HUES64 (cell line): ENCODE results near the gene HSD11B1.

Experiments
- H3K27ac ChIP-seq: 2 replicates; pipeline ENCODE4 v1.7.0; 2013; ENCODE audit warnings: low read depth, low read length, inconsistent platforms
- H3K27me3 ChIP-seq: 2 replicates; pipeline ENCODE4 v1.6.1; 2013; ENCODE audit warnings: mild to moderate bottlenecking, low read length; ENCODE audit not compliant: insufficient read depth
- H3K36me3 ChIP-seq: 2 replicates; pipeline ENCODE4 v1.6.1; 2013; ENCODE audit warnings: mild to moderate bottlenecking, low read length; ENCODE audit not compliant: insufficient read depth
- H3K4me1 ChIP-seq: 2 replicates; pipeline ENCODE4 v1.6.1; 2013; ENCODE audit warnings: mild to moderate bottlenecking, low read length, moderate library complexity; ENCODE audit not compliant: insufficient read depth
- H3K4me3 ChIP-seq: 2 replicates; pipeline ENCODE4 v1.5.1; 2013; ENCODE audit warnings: mild to moderate bottlenecking, low read length, moderate library complexity
- H3K9ac ChIP-seq: 2 replicates; pipeline ENCODE4 v1.6.1; 2013; ENCODE audit warnings: mild to moderate bottlenecking, low read depth, low read length
- H3K9me3 ChIP-seq: 2 replicates; pipeline ENCODE4 v1.6.1; 2013; ENCODE audit warnings: low read depth, low read length; ENCODE audit not compliant: insufficient read depth
- WGBS: fragments of 150-250, 120-280 bp; methylation state at CpG from one replicate; pipeline ENCODE4 v1.1.7; 2013; ENCODE audit warnings: missing lambda C conversion rate; 5-methylcytosine and 5-hydroxymethylcytosine counted together

The HSD11B1 gene

DNA sequence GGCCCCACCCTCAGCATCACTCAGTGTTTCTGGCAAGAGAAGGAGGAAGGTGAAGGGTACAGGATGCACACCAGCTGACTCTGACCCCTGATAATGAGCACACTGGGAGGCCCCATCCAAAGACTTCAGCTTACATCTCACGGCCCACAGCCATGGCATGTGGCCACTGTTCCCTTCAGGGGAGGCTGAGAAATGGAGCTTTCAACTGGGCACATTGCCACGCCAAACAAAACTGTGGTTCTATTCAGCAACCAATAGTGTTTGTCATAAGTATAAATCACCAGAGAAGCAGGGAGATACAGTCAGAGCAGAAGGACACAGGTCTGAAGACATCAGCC lies 38.5 kb downstream of the HSD11B1 start:
- H3K27me3 ChIP-seq: peaks cover 7% of the 10 kb centered on the region
- no peak overlapping the region for H3K9ac ChIP-seq
- no peaks in the 10 kb centered on the region for H3K36me3 ChIP-seq
- no peak overlapping the region for H3K27ac ChIP-seq
- WGBS: 88% methylated on average over 2 of the region's 2 CpGs
- H3K9me3 ChIP-seq: no peaks in the 10 kb centered on the region
- H3K4me1 ChIP-seq: peaks cover 2% of the 10 kb centered on the region
- no peak overlapping the region for H3K4me3 ChIP-seq

DNA sequence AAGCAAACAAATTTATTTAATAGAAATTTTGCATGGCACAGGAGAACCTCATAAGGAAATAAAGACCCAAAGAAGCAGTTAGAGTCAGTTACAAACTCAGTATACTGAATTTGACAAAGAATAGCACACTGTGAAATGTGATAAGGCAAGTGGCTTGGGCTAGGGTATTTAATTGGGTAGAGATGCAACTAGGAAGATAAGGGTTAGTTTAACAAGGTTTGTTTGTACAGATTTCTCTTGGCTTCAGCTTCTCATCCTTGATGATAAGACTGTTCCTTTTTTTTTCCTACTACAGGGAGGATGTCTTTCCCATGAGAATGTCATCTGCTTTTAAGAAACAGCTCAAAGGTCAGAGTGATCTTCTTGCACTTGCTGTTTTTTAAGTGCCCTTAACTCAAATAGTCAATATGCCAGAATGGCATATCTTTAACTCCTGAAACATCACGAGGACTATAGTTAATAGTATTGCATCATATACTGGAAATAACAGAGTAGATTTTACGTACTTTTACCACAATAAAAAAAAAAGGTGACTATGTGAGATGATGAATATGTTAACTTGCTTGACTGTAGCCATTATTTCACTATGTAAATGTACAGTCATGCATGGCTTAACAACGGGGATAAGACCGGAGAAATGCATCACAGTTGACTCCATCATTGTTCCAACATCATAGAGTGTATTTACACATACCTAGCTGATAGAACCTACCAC lies 42.0 kb downstream of the HSD11B1 start:
- Histone ChIP-seq H3K36me3 (no peaks in the 10 kb centered on the region), H3K27ac (no peak overlapping the region), H3K4me3 (no peak overlapping the region), H3K9me3 (no peaks in the 10 kb centered on the region), H3K27me3 (peaks cover 15% of the 10 kb centered on the region), H3K4me1 (peaks cover 13% of the 10 kb centered on the region), H3K9ac (no peak overlapping the region)
- 93% methylated on average over 2 of the region's 4 CpGs for WGBS

GRCh38 chr1:209747580-209748262 lies 43.1 kb downstream of the HSD11B1 start:
- no peaks in the 10 kb centered on the region for H3K9me3 ChIP-seq
- H3K27ac ChIP-seq: no peak overlapping the region
- 7% methylated on average over 37 of the region's 37 CpGs for WGBS
- peaks cover 15% of the 10 kb centered on the region for H3K27me3 ChIP-seq
- no peak overlapping the region for H3K9ac ChIP-seq
- peaks cover 13% of the 10 kb centered on the region for H3K4me1 ChIP-seq
- peak overlapping the region; percentile 37 for H3K4me3 ChIP-seq
- no peaks in the 10 kb centered on the region for H3K36me3 ChIP-seq

DNA sequence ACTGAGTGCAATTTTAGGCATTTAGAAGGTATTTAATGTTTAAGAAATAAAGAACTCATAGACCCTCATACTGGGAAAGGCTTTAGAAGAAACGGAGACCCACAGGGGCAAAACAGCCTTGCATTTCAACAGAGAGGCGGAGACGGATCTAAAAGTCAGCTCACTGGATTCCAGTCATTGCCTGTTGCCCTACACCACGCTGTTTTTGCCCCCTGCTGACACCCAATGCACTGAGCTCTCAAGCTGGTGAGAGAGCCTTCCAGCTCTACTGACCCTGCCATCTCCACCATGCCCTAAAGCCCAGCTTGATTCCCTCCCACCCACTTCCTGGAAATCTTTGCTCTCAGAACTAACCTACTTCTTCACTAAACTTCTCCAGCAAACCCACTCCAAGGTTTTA lies 44.0 kb downstream of the HSD11B1 start:
- Histone ChIP-seq H3K27ac (no peak overlapping the region), H3K9ac (no peak overlapping the region), H3K4me1 (peaks cover 13% of the 10 kb centered on the region), H3K27me3 (peaks cover 15% of the 10 kb centered on the region), H3K9me3 (no peaks in the 10 kb centered on the region), H3K36me3 (no peaks in the 10 kb centered on the region), H3K4me3 (no peak overlapping the region)
- WGBS: 28% methylated on average over 4 of the region's 4 CpGs

DNA sequence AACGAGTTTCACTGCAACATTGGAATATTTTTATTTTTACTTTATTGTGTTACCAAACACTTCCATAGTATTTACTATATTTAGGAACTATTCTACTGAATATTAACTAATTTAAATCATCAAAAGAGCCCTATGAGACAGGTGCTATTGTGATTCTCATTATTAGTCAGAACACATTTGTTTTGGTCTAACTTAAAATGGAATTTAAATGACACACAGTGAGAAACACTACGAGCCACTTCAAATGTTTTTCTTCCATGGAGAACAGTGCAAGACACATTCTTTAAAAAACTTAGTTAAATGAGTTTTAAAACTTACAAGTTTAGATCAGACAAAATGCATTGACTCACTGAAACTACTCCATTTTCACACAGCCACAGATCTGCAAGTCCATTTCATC lies 44.6 kb downstream of the HSD11B1 start:
- H3K36me3 ChIP-seq: no peaks in the 10 kb centered on the region
- H3K9me3 ChIP-seq: no peaks in the 10 kb centered on the region
- H3K4me3 ChIP-seq: no peak overlapping the region
- H3K4me1 ChIP-seq: peaks cover 13% of the 10 kb centered on the region
- peaks cover 15% of the 10 kb centered on the region for H3K27me3 ChIP-seq
- H3K27ac ChIP-seq: no peak overlapping the region
- WGBS: 89% methylated on average over 1 of the region's 2 CpGs
- H3K9ac ChIP-seq: no peak overlapping the region

GRCh38 chr1:209749670-209750323 lies 45.2 kb downstream of the HSD11B1 start:
- Histone ChIP-seq H3K27ac (no peak overlapping the region), H3K36me3 (no peaks in the 10 kb centered on the region), H3K9ac (no peak overlapping the region), H3K27me3 (peaks cover 15% of the 10 kb centered on the region), H3K9me3 (no peaks in the 10 kb centered on the region), H3K4me1 (peaks cover 13% of the 10 kb centered on the region), H3K4me3 (no peak overlapping the region)
- 92% methylated on average over 4 of the region's 6 CpGs for WGBS

DNA sequence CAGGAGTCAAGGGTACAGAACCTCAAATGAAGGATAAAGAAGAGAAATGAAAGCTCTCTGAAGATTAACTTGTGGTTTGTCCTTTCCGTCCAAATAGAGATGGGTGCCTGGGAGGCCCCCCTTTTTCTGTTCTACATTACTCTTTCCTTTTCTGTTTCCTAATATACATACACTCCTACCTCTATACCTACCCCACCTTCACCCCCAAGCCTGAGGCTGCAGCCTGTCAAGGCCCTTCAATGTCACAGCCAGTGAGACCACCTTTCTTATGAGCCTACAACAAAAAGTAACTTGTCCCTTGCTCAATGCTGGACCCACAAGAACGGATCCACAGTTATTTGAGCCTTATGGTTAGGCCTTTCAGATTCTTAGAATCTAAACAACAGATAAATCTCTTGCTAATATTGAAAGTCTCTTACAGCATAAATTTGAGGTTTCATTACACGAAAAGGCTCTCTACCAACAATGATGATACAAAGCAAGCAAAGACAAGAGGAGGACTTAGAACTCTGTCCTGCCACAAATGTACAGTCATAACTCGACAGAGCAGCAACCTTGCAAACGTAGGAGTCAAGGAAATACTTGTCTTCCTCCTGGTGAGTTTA lies 47.1 kb downstream of the HSD11B1 start:
- peaks cover 10% of the 10 kb centered on the region for H3K27me3 ChIP-seq
- H3K9ac ChIP-seq: no peak overlapping the region
- H3K4me3 ChIP-seq: no peak overlapping the region
- H3K27ac ChIP-seq: no peak overlapping the region
- peaks cover 13% of the 10 kb centered on the region for H3K4me1 ChIP-seq
- no peaks in the 10 kb centered on the region for H3K9me3 ChIP-seq
- 87% methylated on average over 5 of the region's 5 CpGs for whole genome bisulfite sequencing
- H3K36me3 ChIP-seq: no peaks in the 10 kb centered on the region

DNA sequence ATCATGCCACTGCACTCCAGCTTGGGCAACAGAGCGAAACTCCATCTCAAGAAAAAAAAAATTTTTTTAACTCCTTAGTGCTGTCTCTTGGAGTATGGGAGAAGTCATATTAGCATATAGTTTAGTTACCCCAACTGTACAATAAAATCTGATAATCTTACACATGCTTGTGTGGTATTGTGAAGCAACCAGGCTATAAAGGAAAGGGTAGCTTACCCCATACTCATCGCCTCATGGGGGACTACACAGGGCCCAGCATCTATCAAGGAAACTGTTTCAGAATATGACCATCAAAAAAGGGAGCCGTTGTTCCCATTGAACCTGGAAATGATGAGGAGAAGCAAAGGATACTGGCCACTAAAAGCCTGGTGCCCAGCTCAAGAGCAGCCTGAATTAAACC lies 48.2 kb downstream of the HSD11B1 start:
- H3K4me1 ChIP-seq: peaks cover 13% of the 10 kb centered on the region

DNA sequence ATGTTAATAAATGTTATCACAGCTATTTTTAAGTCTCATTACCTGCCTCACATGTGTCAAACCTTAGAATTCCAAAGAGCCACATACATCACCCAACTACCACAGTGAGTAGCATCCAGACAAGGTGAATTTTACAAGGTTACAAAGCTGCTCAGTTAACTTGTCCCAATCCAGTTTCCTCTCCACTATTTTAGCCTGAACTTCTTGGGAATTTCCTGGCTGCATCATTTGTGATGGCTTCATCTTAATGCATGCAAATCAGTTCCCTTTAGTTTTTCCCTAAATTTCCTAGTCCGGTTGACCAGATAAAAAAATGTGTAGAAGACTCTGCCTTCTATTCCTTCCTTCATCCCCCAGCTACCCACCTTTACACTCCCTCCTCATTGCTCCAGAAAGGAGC lies 50.6 kb downstream of the HSD11B1 start:
- WGBS: 100% methylated on average over 1 of the region's 1 CpG
- Histone ChIP-seq H3K27me3 (peaks cover 3% of the 10 kb centered on the region; the same call in 1 of the 2 replicates), H3K36me3 (no peaks in the 10 kb centered on the region), H3K4me1 (no peaks in the 10 kb centered on the region), H3K27ac (no peak overlapping the region), H3K9ac (no peak overlapping the region), H3K4me3 (no peak overlapping the region), H3K9me3 (no peaks in the 10 kb centered on the region)

More for the DNA sequence above, 48.2 kb downstream of the HSD11B1 start:
- no peaks in the 10 kb centered on the region for H3K9me3 ChIP-seq
- peaks cover 10% of the 10 kb centered on the region for H3K27me3 ChIP-seq
- H3K4me3 ChIP-seq: no peak overlapping the region
- no peaks in the 10 kb centered on the region for H3K36me3 ChIP-seq
- H3K27ac ChIP-seq: no peak overlapping the region
- no peak overlapping the region for H3K9ac ChIP-seq
- 93% methylated on average over 2 of the region's 3 CpGs for WGBS

GRCh38 chr1:209755926-209756614 lies 51.4 kb downstream of the HSD11B1 start, which contains the start of gene TRAF3IP3:
TRAF3IP3 (plus strand) TSS chr1:209756053; CDS start chr1:209760040, 3,987 bp downstream.
- no peak within 1 kb of the TSS for H3K9ac ChIP-seq
- H3K9me3 ChIP-seq: no peaks in the 10 kb centered on the region
- H3K36me3 ChIP-seq: no peaks in the 10 kb centered on the region
- 80% methylated on average over 10 of the region's 10 CpGs for WGBS
- no peak within 1 kb of the TSS for H3K4me3 ChIP-seq
- no peak within 1 kb of the TSS for H3K27ac ChIP-seq
- no peaks in the 10 kb centered on the region for H3K4me1 ChIP-seq
- peaks cover 3% of the 10 kb centered on the region; the same call in 1 of the 2 replicates for H3K27me3 ChIP-seq
